CD14-positive monocyte (primary cell): ENCODE data around the gene F10. TPM values are rescaled to one million over a fixed set of nuclear protein-coding genes. Genes with fewer than 3 reads are reported as not detected.

Experiments used
- DNase-seq, 3 donors: peaks; one replicate each; pipeline ENCODE4 v3.0.0-alpha.2; 2011 to 2022
- H2AFZ ChIP-seq: 2 replicates; pipeline ENCODE4 v1.6.0; 2012; ENCODE audit warnings: mild to moderate bottlenecking, low read depth, low read length, inconsistent platforms; ENCODE audit not compliant: insufficient read depth, poor library complexity, severe bottlenecking
- H3K27ac ChIP-seq, 2 donors: 1 replicate in 1 of 2; 2 replicates in 1 of 2; pipeline ENCODE4 v1.5.1; 2012 to 2013; ENCODE audit warnings: low read length in 2 of 2, control low read depth in 1 of 2, inconsistent platforms in 1 of 2, low read depth in 1 of 2, mild to moderate bottlenecking in 1 of 2
- H3K27me3 ChIP-seq, 2 donors: one replicate each; pipeline versions ENCODE4 v1.6.0 to v1.6.1; 2011 to 2013; ENCODE audit warnings: low read length in 2 of 2; ENCODE audit not compliant: control insufficient read depth in 2 of 2, insufficient read depth in 2 of 2
- H3K36me3 ChIP-seq, 2 donors: replicated peaks in 1 of 2; 1 replicate in 1 of 2; 2 replicates in 1 of 2; pipeline versions ENCODE4 v1.5.1 to v1.6.1; 2012 to 2013; ENCODE audit warnings: low read length in 2 of 2, control low read depth in 1 of 2, inconsistent platforms in 1 of 2, mild to moderate bottlenecking in 1 of 2; ENCODE audit not compliant: insufficient read depth in 2 of 2, control insufficient read depth in 1 of 2
- H3K4me1 ChIP-seq, 2 donors: 1 replicate in 1 of 2; 2 replicates in 1 of 2; pipeline versions ENCODE4 v1.5.1 to v1.6.1; 2012 to 2013; ENCODE audit warnings: low read length in 2 of 2, control low read depth in 1 of 2, inconsistent platforms in 1 of 2, mild to moderate bottlenecking in 1 of 2, moderate library complexity in 1 of 2; ENCODE audit not compliant: insufficient read depth in 2 of 2, control insufficient read depth in 1 of 2
- H3K4me2 ChIP-seq: replicated peaks from 2 replicates; pipeline ENCODE3; 2012; ENCODE audit warnings: low read length, moderate library complexity, mild to moderate bottlenecking; ENCODE audit not compliant: poor library complexity, severe bottlenecking; ENCODE audit errors: extremely low read depth
- H3K4me3 ChIP-seq, 3 experiments: fragments of 200-600 bp in 1 of 3; sonication (generic) in 1 of 3; replicated peaks in 1 of 3; 1 replicate in 2 of 3; 2 replicates in 1 of 3; pipeline ENCODE4 v1.5.1; 2011 to 2013; ENCODE audit warnings: low read length in 3 of 3, mild to moderate bottlenecking in 3 of 3, control low read depth in 2 of 3, low read depth in 2 of 3, inconsistent platforms in 1 of 3, moderate library complexity in 1 of 3
- H3K79me2 ChIP-seq: 2 replicates; pipeline ENCODE4 v1.6.0; 2012; ENCODE audit warnings: mild to moderate bottlenecking, control low read depth, inconsistent platforms, low read length, moderate library complexity; ENCODE audit not compliant: insufficient read depth
- H3K9ac ChIP-seq: 2 replicates; pipeline ENCODE4 v1.6.0; 2017; ENCODE audit warnings: low read length, mild to moderate bottlenecking; ENCODE audit not compliant: insufficient read depth, poor library complexity, severe bottlenecking
- H3K9me3 ChIP-seq, 2 donors: replicated peaks in 1 of 2; 1 replicate in 1 of 2; 2 replicates in 1 of 2; pipeline versions ENCODE4 v1.5.1 to v1.6.1; 2012 to 2013; ENCODE audit warnings: low read length in 2 of 2, control low read depth in 1 of 2; ENCODE audit not compliant: control insufficient read depth in 1 of 2, insufficient read depth in 1 of 2
- H4K20me1 ChIP-seq: 2 replicates; pipeline ENCODE4 v1.6.0; 2012; ENCODE audit warnings: mild to moderate bottlenecking, low read length, control low read depth, moderate library complexity; ENCODE audit not compliant: insufficient read depth
- H3K27ac Mint-ChIP-seq, 7 donors: one replicate each; pipeline ENCODE4 v1.8.0; 2020; ENCODE audit warnings: mild to moderate bottlenecking in 7 of 7, mixed read lengths in 7 of 7, moderate library complexity in 6 of 7, inconsistent platforms in 2 of 7
- H3K27me3 Mint-ChIP-seq, 3 donors: one replicate each; pipeline ENCODE4 v1.8.0; 2021 to 2022; ENCODE audit warnings: low read depth in 3 of 3, mild to moderate bottlenecking in 3 of 3, mixed read lengths in 3 of 3, moderate library complexity in 3 of 3, inconsistent platforms in 1 of 3
- H3K36me3 Mint-ChIP-seq, 2 donors: one replicate each; pipeline ENCODE4 v1.8.0; 2020; ENCODE audit warnings: mixed read lengths in 2 of 2, inconsistent platforms in 1 of 2, mild to moderate bottlenecking in 1 of 2
- H3K4me1 Mint-ChIP-seq: one replicate; pipeline ENCODE4 v1.8.0; 2020; ENCODE audit warnings: mild to moderate bottlenecking, mixed read lengths
- H3K4me3 Mint-ChIP-seq, 2 donors: one replicate each; pipeline ENCODE4 v1.8.0; 2020; ENCODE audit warnings: mild to moderate bottlenecking in 2 of 2, mixed read lengths in 2 of 2, moderate library complexity in 1 of 2
- H3K9me3 Mint-ChIP-seq, 7 donors: one replicate each; pipeline ENCODE4 v1.8.0; 2020 to 2022; ENCODE audit warnings: mixed read lengths in 7 of 7, mild to moderate bottlenecking in 6 of 7, moderate library complexity in 6 of 7, inconsistent platforms in 2 of 7
- CTCF ChIP-seq: fragments of 200-600 bp; IDR thresholded peaks from one replicate; pipeline ENCODE4 v1.8.0; 2022; ENCODE audit warnings: antibody characterized with exemption, mild to moderate bottlenecking
- WGBS: methylation state at CpG from one replicate; pipeline ENCODE4 v1.1.5; 2013; ENCODE audit warnings: missing lambda C conversion rate; ENCODE audit not compliant: insufficient coverage; 5-methylcytosine and 5-hydroxymethylcytosine counted together
- intact Hi-C, 2 donors: fragments of 100-400 bp; cut with micrococcal nuclease; formaldehyde crosslinking; loops; one replicate each; pipeline versions ENCODE4 v1.15.0 to v1.15.1; 2023
- polyA plus RNA-seq, 3 donors: library from polyadenylated mRNA; depleted of rRNA in 1 of 3; unstranded in 2 of 3; stranded (reverse) in 1 of 3; fragments of 300-500 nt in 2 of 3; fragments of >200 nt in 1 of 3; fragmentation: Illumina TruSeq in 2 of 3; gene quantifications; 1 replicate in 2 of 3; 2 replicates in 1 of 3; pipeline ENCODE4 v1.2.3, GENCODE V29; 2012 to 2021

F10 gene
- polyA plus RNA-seq, 3 donors, result not detected

DNA sequence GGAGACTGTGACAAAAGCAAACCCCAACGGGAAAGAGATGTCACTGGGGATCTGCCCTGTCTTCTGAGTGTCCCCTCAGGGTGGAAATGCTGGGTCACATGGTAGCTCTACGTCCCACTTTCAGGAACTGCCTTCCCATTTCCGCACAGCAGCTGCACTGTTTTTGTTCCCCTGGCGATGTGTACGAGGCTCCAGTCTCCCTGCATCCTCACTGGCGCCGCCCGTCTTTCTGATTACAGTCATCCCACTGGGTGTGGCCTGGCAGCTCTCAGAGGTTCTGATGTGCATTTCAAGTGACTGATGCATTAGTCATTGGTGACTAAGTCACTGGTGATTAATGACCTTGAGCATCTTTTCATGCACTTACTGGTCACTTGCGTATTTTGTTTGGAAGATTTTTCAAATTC, 64.7 kb downstream of the F10 start:
- Histone ChIP-seq H3K27me3 (no peaks in the 10 kb centered on the region), H2AFZ (no peak overlapping the region), H3K4me3 (no peak overlapping the region), H3K27ac (peak overlapping the region in 1 of 2 donors; percentile 83), H3K9ac (peak overlapping the region; percentile 36), H3K79me2 (no peaks in the 10 kb centered on the region), H3K4me2 (no peak overlapping the region), H3K4me1 (peaks cover 0 to 10% of the 10 kb centered on the region in 2 donors), H4K20me1 (no peaks in the 10 kb centered on the region), H3K9me3 (no peaks in the 10 kb centered on the region), H3K36me3 (peaks cover 48 to 72% of the 10 kb centered on the region in 2 donors)
- Mint-ChIP-seq H3K27ac (peak overlapping the region; percentile 72 to 95 (median 86)), H3K4me1 (peaks cover 11% of the 10 kb centered on the region), H3K36me3 (peaks cover 71 to 77% of the 10 kb centered on the region in 2 donors), H3K4me3 (peak overlapping the region in 1 of 2 donors; percentile 34), H3K27me3 (peaks cover 0 to 2% (median 2%) of the 10 kb centered on the region in 3 donors), H3K9me3 (no peaks in the 10 kb centered on the region)
- TF ChIP-seq CTCF, result no peak
- DNase-seq, result peak; percentile 74 to 88 (median 86)
- WGBS, result 32% methylated on average over 8 of the region's 9 CpGs
- intact Hi-C loops, result no loop called here

DNA sequence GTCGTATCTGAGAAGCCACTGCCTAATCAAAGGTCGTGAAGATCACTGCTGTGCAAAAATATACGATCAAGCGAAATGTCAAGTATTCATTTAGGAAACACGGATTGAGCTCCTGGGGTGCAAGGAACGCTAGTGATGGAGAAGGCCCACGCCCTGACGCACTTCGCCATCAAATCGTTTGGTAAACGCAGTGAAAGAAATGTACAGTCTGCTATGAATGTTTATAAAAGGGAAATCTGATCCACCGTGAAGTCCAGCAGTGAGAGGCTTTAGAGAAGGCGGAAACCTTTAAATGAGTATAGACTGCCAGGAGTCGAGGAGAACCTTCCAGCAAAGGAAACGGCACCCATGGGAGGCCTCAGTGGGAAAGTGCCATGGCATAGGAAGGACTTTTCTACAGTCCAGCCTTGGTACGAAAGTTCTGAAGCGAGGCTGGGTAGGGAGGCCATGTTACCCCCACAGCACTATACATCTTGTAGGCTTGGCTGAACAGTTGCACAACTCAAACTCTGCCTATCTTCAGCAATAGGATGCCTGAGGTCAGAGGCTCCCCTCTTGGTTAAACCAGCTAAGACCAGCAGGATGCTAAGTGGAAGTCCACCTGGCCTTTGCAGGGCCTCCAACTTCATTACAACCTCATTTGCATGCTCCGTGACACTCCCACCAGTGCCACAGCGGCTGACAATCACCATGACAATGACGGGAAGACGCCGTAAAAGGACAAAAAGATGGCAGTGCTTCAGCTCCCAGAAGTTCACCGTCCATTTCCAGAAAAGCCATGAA, 65.5 kb downstream of the F10 start:
- Histone ChIP-seq H3K9me3 (no peaks in the 10 kb centered on the region), H3K27me3 (no peaks in the 10 kb centered on the region), H3K4me1 (peaks cover 0 to 10% of the 10 kb centered on the region in 2 donors), H3K9ac (no peak overlapping the region), H3K36me3 (peaks cover 47 to 73% of the 10 kb centered on the region in 2 donors), H3K4me3 (no peak overlapping the region), H2AFZ (no peak overlapping the region), H3K79me2 (no peaks in the 10 kb centered on the region), H3K4me2 (no peak overlapping the region), H4K20me1 (no peaks in the 10 kb centered on the region), H3K27ac (peak overlapping the region in 1 of 2 donors; percentile 83)
- Mint-ChIP-seq H3K27me3 (peaks cover 0 to 2% (median 0%) of the 10 kb centered on the region in 3 donors), H3K4me3 (no peak overlapping the region), H3K27ac (peak overlapping the region; percentile 68 to 95 (median 83)), H3K9me3 (no peaks in the 10 kb centered on the region), H3K4me1 (peaks cover 11% of the 10 kb centered on the region), H3K36me3 (peaks cover 69 to 74% of the 10 kb centered on the region in 2 donors)
- 97% methylated on average over 21 of the region's 23 CpGs for WGBS
- no peak for TF ChIP-seq CTCF
- intact Hi-C loops, result no loop called here
- no peak for DNase-seq
